ENCODE data around the gene PATJ.

GRCh38 chr1:62064829-62065407 is 322.6 kb downstream of the PATJ start:
- TF ChIP-seq CTCF (IDR thresholded peaks at IDR 0.05) (no peak), POLR2A (IDR thresholded peaks at IDR 0.05) (no peak)

All from testis (tissue), 2 donors.